Mesothelial cell of epicardium (in vitro differentiated cells): ENCODE data around the gene WDR20. TPM values are rescaled to one million over a fixed set of nuclear protein-coding genes. Genes with fewer than 3 reads are reported as not detected.

Experiments used
- DNase-seq, 2 experiments: peaks; one replicate each; pipeline ENCODE4 v3.0.0; 2021; ENCODE audit warnings: low spot score in 2 of 2; ENCODE audit not compliant: unreplicated experiment in 2 of 2
- H3K27ac Mint-ChIP-seq: 2 replicates; pipeline ENCODE4 v1.8.0; 2021; ENCODE audit warnings: mixed read lengths
- H3K27me3 Mint-ChIP-seq: 2 replicates; pipeline ENCODE4 v1.8.0; 2021; ENCODE audit warnings: low read depth, mixed read lengths
- H3K36me3 Mint-ChIP-seq: 2 replicates; pipeline ENCODE4 v1.8.0; 2021; ENCODE audit warnings: mixed read lengths
- H3K4me1 Mint-ChIP-seq: 2 replicates; pipeline ENCODE4 v1.8.0; 2021; ENCODE audit warnings: mixed read lengths
- H3K4me3 Mint-ChIP-seq: 2 replicates; pipeline ENCODE4 v1.8.0; 2021; ENCODE audit warnings: mild to moderate bottlenecking, moderate library complexity, mixed read lengths
- H3K9me3 Mint-ChIP-seq: 2 replicates; pipeline ENCODE4 v1.8.0; 2021; ENCODE audit warnings: mixed read lengths
- CTCF ChIP-seq: fragments of 200-600 bp; sonication (generic); IDR thresholded peaks from one replicate; pipeline ENCODE4 v1.5.0; 2021; ENCODE audit warnings: antibody characterized with exemption; ENCODE audit not compliant: unreplicated experiment
- total RNA-seq: library from RNA; stranded (reverse); gene quantifications from 3 replicates; pipeline ENCODE4 v1.2.1, GENCODE V29; 2021

The WDR20 gene
- total RNA-seq, 1 donor from 2014 or later = 39.5 TPM

- no peak for DNase-seq
- H3K27ac Mint-ChIP-seq = peak overlapping the region; percentile 98
- H3K36me3 Mint-ChIP-seq = no peaks in the 10 kb centered on the region
- no peak for TF ChIP-seq CTCF
- no peak overlapping the region for H3K4me3 Mint-ChIP-seq
- no peaks in the 10 kb centered on the region for H3K9me3 Mint-ChIP-seq
- H3K27me3 Mint-ChIP-seq = no peaks in the 10 kb centered on the region
- H3K4me1 Mint-ChIP-seq = peaks cover 55% of the 10 kb centered on the region
These were observed 47.9 kb downstream of the WDR20 start for GRCh38 chr14:102187568-102188001.

- no peaks in the 10 kb centered on the region for H3K9me3 Mint-ChIP-seq
These were observed 48.5 kb downstream of the WDR20 start for GRCh38 chr14:102188187-102188586.

GRCh38 chr14:102189874-102190273, 50.2 kb downstream of the WDR20 start:
- no peak for TF ChIP-seq CTCF
- H3K9me3 Mint-ChIP-seq = no peaks in the 10 kb centered on the region
- H3K27ac Mint-ChIP-seq = peak overlapping the region; percentile 90
- peaks cover 62% of the 10 kb centered on the region for H3K4me1 Mint-ChIP-seq
- H3K36me3 Mint-ChIP-seq = no peaks in the 10 kb centered on the region
- no peak for DNase-seq
- H3K27me3 Mint-ChIP-seq = no peaks in the 10 kb centered on the region
- no peak overlapping the region for H3K4me3 Mint-ChIP-seq

More at GRCh38 chr14:102188187-102188586, 48.5 kb downstream of the WDR20 start:
- peaks cover 57% of the 10 kb centered on the region for H3K4me1 Mint-ChIP-seq
- peak overlapping the region; percentile 98 for H3K27ac Mint-ChIP-seq
- no peaks in the 10 kb centered on the region for H3K36me3 Mint-ChIP-seq
- H3K27me3 Mint-ChIP-seq = no peaks in the 10 kb centered on the region
- no peak for TF ChIP-seq CTCF
- no peak for DNase-seq
- H3K4me3 Mint-ChIP-seq = no peak overlapping the region

- DNase-seq = no peak
- peaks cover 9% of the 10 kb centered on the region for H3K36me3 Mint-ChIP-seq
- TF ChIP-seq CTCF = no peak
- H3K27me3 Mint-ChIP-seq = no peaks in the 10 kb centered on the region
- H3K4me3 Mint-ChIP-seq = no peak overlapping the region
- H3K27ac Mint-ChIP-seq = peak overlapping the region; percentile 88
- peaks cover 51% of the 10 kb centered on the region for H3K4me1 Mint-ChIP-seq
- H3K9me3 Mint-ChIP-seq = no peaks in the 10 kb centered on the region
These were observed 53.3 kb downstream of the WDR20 start for GRCh38 chr14:102192840-102193502.

- Mint-ChIP-seq H3K4me3 (no peak overlapping the region), H3K36me3 (peaks cover 10% of the 10 kb centered on the region), H3K4me1 (peaks cover 47% of the 10 kb centered on the region), H3K27ac (peak overlapping the region; percentile 8), H3K27me3 (no peaks in the 10 kb centered on the region), H3K9me3 (no peaks in the 10 kb centered on the region)
- no peak for TF ChIP-seq CTCF
- DNase-seq = no peak
These were observed 55.2 kb downstream of the WDR20 start for GRCh38 chr14:102194856-102195255.
